HEK293T (cell line): ENCODE results near the gene PLXNA2.

Experiments used
- ARNT ChIP-seq: fragments of 450-650 bp; IDR thresholded peaks from 2 replicates; pipeline ENCODE4 v1.6.1; 2017; ENCODE audit warnings: mild to moderate bottlenecking
- BHLHE40 ChIP-seq: fragments of 450-650 bp; IDR thresholded peaks from 2 replicates; pipeline ENCODE4 v1.6.1; 2016; ENCODE audit warnings: mild to moderate bottlenecking, moderate library complexity, borderline replicate concordance
- CTBP1 ChIP-seq: fragments of 450-650 bp; IDR thresholded peaks from 2 replicates; pipeline ENCODE4 v1.6.1; 2016; ENCODE audit warnings: borderline replicate concordance
- FOXA1 ChIP-seq: fragments of 450-650 bp; IDR thresholded peaks from 2 replicates; pipeline ENCODE4 v1.6.1; 2016; ENCODE audit warnings: mild to moderate bottlenecking
- FOXM1 ChIP-seq: fragments of 450-650 bp; IDR thresholded peaks from 2 replicates; pipeline ENCODE4 v1.6.1; 2017; ENCODE audit warnings: mild to moderate bottlenecking, borderline replicate concordance
- HDGF ChIP-seq: fragments of 450-650 bp; IDR thresholded peaks from 2 replicates; pipeline ENCODE4 v1.6.1; 2017; ENCODE audit warnings: antibody characterized with exemption, borderline replicate concordance
- L3MBTL2 ChIP-seq: fragments of 450-650 bp; conservative IDR thresholded peaks from 2 replicates; pipeline ENCODE4 v1.6.1; 2016; ENCODE audit warnings: mild to moderate bottlenecking
- NFRKB ChIP-seq: fragments of 450-650 bp; IDR thresholded peaks from 2 replicates; pipeline ENCODE4 v1.6.1; 2016; ENCODE audit warnings: mild to moderate bottlenecking, moderate library complexity
- SP1 ChIP-seq: fragments of 450-650 bp; IDR thresholded peaks from 2 replicates; pipeline ENCODE4 v1.6.1; 2017
- SUZ12 ChIP-seq: fragments of 450-650 bp; IDR thresholded peaks from 2 replicates; pipeline ENCODE4 v1.6.1; 2016; ENCODE audit warnings: mild to moderate bottlenecking
- TARDBP ChIP-seq: fragments of 450-650 bp; IDR thresholded peaks from 2 replicates; pipeline ENCODE4 v1.6.1; 2016
- ZNF384 ChIP-seq: fragments of 450-650 bp; IDR thresholded peaks from 2 replicates; pipeline ENCODE4 v1.6.1; 2016

GRCh38 chr1:208145167-208145566 is 99.0 kb downstream of the PLXNA2 start:
- TF ChIP-seq SP1 (no peak), ZNF384 (no peak), ARNT (no peak), BHLHE40 (no peak), TARDBP (no peak), HDGF (no peak), FOXA1 (no peak), FOXM1 (no peak), SUZ12 (no peak), L3MBTL2 (no peak), NFRKB (no peak), CTBP1 (no peak)
